HCT116 (cell line): Measurements from ENCODE around the gene ATF2. TPM values are rescaled to one million over a fixed set of nuclear protein-coding genes. Genes with fewer than 3 reads are reported as not detected.

Experiments used
- ATAC-seq: fragments of 200-7000 bp; cut with Tn5 transposase; 2 replicates; pipeline ENCODE4 v1.9.1; 2020; ENCODE audit warnings: mild to moderate bottlenecking, moderate library complexity
- BruUV-seq: library from RNA; stranded (reverse); fragments of 400-500 nt; replicated peaks from 2 replicates; lab custom pipeline; 2021; lab: Mats Ljungman, UMichigan
- CTCF ChIA-PET: fragments of 300-600 bp; sonication (Branson Sonifier 250); formaldehyde crosslinking; loops from one replicate; lab custom pipeline; 2021; ENCODE audit warnings: antibody characterized with exemption; lab: Charles Lee
- POLR2A ChIA-PET: fragments of 300-600, 350-600 bp; sonication (Branson Sonifier 250); formaldehyde crosslinking; loops from one replicate; lab custom pipeline; 2021; ENCODE audit warnings: antibody characterized with exemption; lab: Charles Lee
- RAD21 ChIA-PET, 2 experiments: fragments of 300-600 bp; sonication (Branson Sonifier 250); formaldehyde crosslinking; loops; one replicate each; lab custom pipeline; 2023; ENCODE audit warnings: low total read pairs in 2 of 2; ENCODE audit not compliant: uncharacterized antibody in 2 of 2, unreplicated experiment in 2 of 2, low non-redundant PET in 1 of 2; lab: Charles Lee
- DNase-seq: peaks from one replicate; pipeline ENCODE4 v3.0.0-alpha.2; 2010; ENCODE audit warnings: low read depth, low spot score
- H2AFZ ChIP-seq: fragments of 200-600 bp; shearing (Covaris generic), sonication (generic); 2 replicates; pipeline ENCODE4 v1.6.1; 2017; ENCODE audit warnings: low read depth, mixed run types, mixed read lengths, antibody characterized with exemption, low read length; ENCODE audit not compliant: poor library complexity, severe bottlenecking
- H3K27ac ChIP-seq: 2 replicates; pipeline ENCODE4 v1.5.1; 2012; ENCODE audit warnings: low read depth, low read length
- H3K27me3 ChIP-seq: fragments of 200-600 bp; sonication (generic); 2 replicates; pipeline ENCODE4 v1.6.1; 2016; ENCODE audit warnings: mixed run types, low read length, mixed read lengths; ENCODE audit not compliant: insufficient read depth
- H3K36me3 ChIP-seq, 2 experiments: fragments of 200-500 bp in 1 of 2; fragments of 200-600 bp in 1 of 2; sonication (Bioruptor generic) in 1 of 2; sonication (generic) in 1 of 2; 2 replicates each; pipeline versions ENCODE4 v1.5.1 to v1.6.1; 2014 to 2016; ENCODE audit warnings: low read length in 2 of 2, inconsistent platforms in 1 of 2, mixed read lengths in 1 of 2, mixed run types in 1 of 2; ENCODE audit not compliant: insufficient read depth in 2 of 2, control insufficient read depth in 1 of 2
- H3K4me1 ChIP-seq, 2 experiments: fragments of 200-600 bp in 1 of 2; sonication (generic) in 1 of 2; 2 replicates each; pipeline versions ENCODE4 v1.5.1 to v1.6.1; 2012 to 2017; ENCODE audit warnings: low read length in 2 of 2, inconsistent platforms in 1 of 2, mild to moderate bottlenecking in 1 of 2, mixed read lengths in 1 of 2, mixed run types in 1 of 2, moderate library complexity in 1 of 2; ENCODE audit not compliant: insufficient read depth in 2 of 2, control insufficient read depth in 1 of 2
- H3K4me2 ChIP-seq: fragments of 200-600 bp; sonication (generic); 2 replicates; pipeline ENCODE4 v1.6.1; 2017; ENCODE audit warnings: mixed run types, low read length, mixed read lengths
- H3K4me3 ChIP-seq, 2 experiments: fragments of 200-600 bp in 1 of 2; sonication (generic) in 1 of 2; replicated peaks in 1 of 2; 2 replicates each; pipeline ENCODE4 v1.5.1; 2011 to 2016; ENCODE audit warnings: low read length in 2 of 2, control low read depth in 1 of 2, low read depth in 1 of 2, mild to moderate bottlenecking in 1 of 2, mixed read lengths in 1 of 2, mixed run types in 1 of 2
- H3K79me2 ChIP-seq: fragments of 200-600 bp; sonication (generic); 2 replicates; pipeline ENCODE4 v1.6.1; 2017; ENCODE audit warnings: mild to moderate bottlenecking, mixed run types, low read length, moderate library complexity, mixed read lengths; ENCODE audit not compliant: insufficient read depth
- H3K9ac ChIP-seq: fragments of 200-600 bp; sonication (generic); 2 replicates; pipeline ENCODE4 v1.6.1; 2016; ENCODE audit warnings: low read length, mixed read lengths
- H3K9me2 ChIP-seq: fragments of 200-600 bp; sonication (generic), shearing (Covaris generic); 2 replicates; pipeline ENCODE4 v1.6.1; 2017; ENCODE audit warnings: mixed run types, mild to moderate bottlenecking, moderate library complexity; ENCODE audit not compliant: insufficient read depth
- H3K9me3 ChIP-seq, 2 experiments: fragments of 200-500 bp in 1 of 2; fragments of 200-600 bp in 1 of 2; sonication (Bioruptor generic) in 1 of 2; sonication (generic) in 1 of 2; 2 replicates each; pipeline ENCODE4 v1.6.1; 2014 to 2017; ENCODE audit warnings: low read length in 2 of 2, mixed read lengths in 2 of 2, inconsistent platforms in 1 of 2, low read depth in 1 of 2, mild to moderate bottlenecking in 1 of 2, mixed run types in 1 of 2, moderate library complexity in 1 of 2; ENCODE audit not compliant: control insufficient read depth in 1 of 2, insufficient read depth in 1 of 2
- H4K20me1 ChIP-seq: fragments of 200-600 bp; sonication (generic), shearing (Covaris generic); 2 replicates; pipeline ENCODE4 v1.6.1; 2017; ENCODE audit warnings: mixed run types, mild to moderate bottlenecking, moderate library complexity; ENCODE audit not compliant: insufficient read depth
- CBX3 ChIP-seq: IDR thresholded peaks from 2 replicates; pipeline ENCODE4 v1.6.1; 2012; ENCODE audit warnings: low read depth
- CTCF ChIP-seq, 3 experiments: fragments of 200-600 bp in 1 of 3; sonication (generic) in 1 of 3; IDR thresholded peaks in 2 of 3; conservative IDR thresholded peaks in 1 of 3; 2 replicates each; pipeline ENCODE4 v1.5.1; 2012 to 2017; ENCODE audit warnings: low read depth in 2 of 3, low read length in 2 of 3, antibody characterized with exemption in 1 of 3, borderline replicate concordance in 1 of 3, control low read depth in 1 of 3, mild to moderate bottlenecking in 1 of 3, mixed read lengths in 1 of 3, mixed run types in 1 of 3, moderate library complexity in 1 of 3; ENCODE audit not compliant: insufficient read depth in 1 of 3
- EGR1 ChIP-seq: IDR thresholded peaks from 2 replicates; pipeline ENCODE4 v1.6.1; 2012; ENCODE audit warnings: low read depth
- ELF1 ChIP-seq: IDR thresholded peaks from 2 replicates; pipeline ENCODE4 v1.6.1; 2012; ENCODE audit warnings: low read depth, borderline replicate concordance
- EZH2 ChIP-seq: fragments of 200-600 bp; sonication (generic); IDR thresholded peaks from 2 replicates; pipeline ENCODE4 v1.6.1; 2017; ENCODE audit warnings: antibody characterized with exemption, mixed run types
- EZH2phosphoT487 ChIP-seq: fragments of 200-600 bp; IDR thresholded peaks from 2 replicates; pipeline ENCODE4 v1.6.1; 2018; ENCODE audit warnings: antibody characterized with exemption, borderline replicate concordance
- FOSL1 ChIP-seq: IDR thresholded peaks from 2 replicates; pipeline ENCODE4 v1.6.1; 2012; ENCODE audit warnings: low read depth
- JUND ChIP-seq: IDR thresholded peaks from 2 replicates; pipeline ENCODE4 v1.6.1; 2012
- POLR2A ChIP-seq: IDR thresholded peaks from 2 replicates; pipeline ENCODE4 v1.7.0; 2011; ENCODE audit warnings: borderline replicate concordance; ENCODE audit not compliant: insufficient read depth, insufficient read length; ENCODE audit errors: extremely low read depth
- POLR2AphosphoS5 ChIP-seq: IDR thresholded peaks from 2 replicates; pipeline ENCODE4 v1.6.1; 2011; ENCODE audit warnings: mild to moderate bottlenecking, low read depth, low read length, moderate library complexity
- RAD21 ChIP-seq: IDR thresholded peaks from 2 replicates; pipeline ENCODE4 v1.6.1; 2012; ENCODE audit warnings: low read depth, mild to moderate bottlenecking
- SIN3A ChIP-seq: IDR thresholded peaks from 2 replicates; pipeline ENCODE4 v1.6.1; 2012; ENCODE audit warnings: low read depth
- TCF7L2 ChIP-seq: IDR thresholded peaks from 2 replicates; pipeline ENCODE4 v1.7.0; 2011; ENCODE audit warnings: borderline replicate concordance, inconsistent platforms; ENCODE audit not compliant: insufficient read depth, insufficient read length; ENCODE audit errors: extremely low read depth
- YY1 ChIP-seq: IDR thresholded peaks from 2 replicates; pipeline ENCODE4 v1.6.1; 2011; ENCODE audit warnings: low read length, low read depth, moderate library complexity, mild to moderate bottlenecking; ENCODE audit not compliant: insufficient replicate concordance; ENCODE audit errors: extremely low read depth
- ZBTB33 ChIP-seq: IDR thresholded peaks from 2 replicates; pipeline ENCODE4 v1.6.1; 2011; ENCODE audit warnings: mild to moderate bottlenecking, low read length, moderate library complexity; ENCODE audit not compliant: insufficient replicate concordance; ENCODE audit errors: extremely low read depth
- ZFX ChIP-seq: fragments of 450-650 bp; IDR thresholded peaks from 2 replicates; pipeline ENCODE4 v1.6.1; 2017
- intact Hi-C: fragments of 100-400 bp; cut with micrococcal nuclease; formaldehyde crosslinking; loops from 2 replicates; pipeline ENCODE4 v1.10.0; 2022
- microRNA counts: library from miRNA; unstranded; fragments of <30 nt; microRNA quantifications from one replicate; lab custom pipeline; 2015
- microRNA-seq: library from miRNA; unstranded; fragments of <30 nt; microRNA quantifications from one replicate; pipeline ENCODE4, GENCODE V29; 2016; ENCODE audit warnings: borderline number of aligned reads
- total RNA-seq: library from RNA; stranded (reverse); gene quantifications from one replicate; pipeline ENCODE4 v1.2.1, GENCODE V29; 2021; ENCODE audit not compliant: unreplicated experiment

ATF2 gene
- total RNA-seq, 1 experiment from 2014 or later = 29.6 TPM

GRCh38 chr2:175022923-175023322 lies 145.1 kb downstream of the ATF2 start:
- no peak for ATAC-seq
- ChIA-PET POLR2A (no interaction called here), RAD21 (no interaction called here), CTCF (no interaction called here)
- no peaks in the 10 kb centered on the region for H3K79me2 ChIP-seq
- H3K9me3 ChIP-seq = no peaks in the 10 kb centered on the region
- H4K20me1 ChIP-seq = no peaks in the 10 kb centered on the region
- intact Hi-C loops = no loop called here
- H3K36me3 ChIP-seq = no peaks in the 10 kb centered on the region
- no peak overlapping the region for H2AFZ ChIP-seq
- H3K4me1 ChIP-seq = no peaks in the 10 kb centered on the region
- no peaks in the 10 kb centered on the region for H3K9me2 ChIP-seq
- H3K27ac ChIP-seq = no peak overlapping the region
- H3K9ac ChIP-seq = no peak overlapping the region
- no peak for DNase-seq
- no peak overlapping the region for H3K4me3 ChIP-seq
- H3K4me2 ChIP-seq = no peak overlapping the region
- H3K27me3 ChIP-seq = no peaks in the 10 kb centered on the region
- no peak for TF ChIP-seq EGR1
- TF ChIP-seq EZH2phosphoT487 = no peak
- no peak for TF ChIP-seq POLR2A
- TF ChIP-seq ZBTB33 = no peak
- TF ChIP-seq TCF7L2 = no peak
- no peak for TF ChIP-seq CTCF (IDR thresholded peaks at IDR 0.05 in 2 of 3, conservative IDR thresholded peaks at IDR 0.05 in 1 of 3; ENCODE audit: borderline replicate concordance in 1 of 3, insufficient read depth in 1 of 3, low read depth in 2 of 3, low read length in 2 of 3)
- no peak for TF ChIP-seq CBX3
- no peak for TF ChIP-seq EZH2
- no peak for TF ChIP-seq YY1
- no peak for TF ChIP-seq ELF1
- TF ChIP-seq JUND = no peak
- TF ChIP-seq POLR2AphosphoS5 = no peak
- TF ChIP-seq FOSL1 = no peak
- no peak for TF ChIP-seq ZFX
- TF ChIP-seq RAD21 = no peak
- TF ChIP-seq SIN3A = no peak
- BruUV-seq = no TSS peak

MicroRNAs encoded within 50 kb of the gene (microRNA counts, 767-probe panel; counts per million panel counts)
- microRNA hsa-miR-933 (lab: Ali Mortazavi, UCI) = not detected

Small RNAs within 50 kb of the gene (microRNA-seq; reads per million reads assigned to microRNA genes)
- 1.6 reads per million for gene MIR933

Other genes starting within 250 kb of the ATF2 start
- gene CHN1, start 162.8 kb downstream of the ATF2 start, total RNA-seq = 3.6 TPM
- gene ATP5MC3, start 13.5 kb upstream of the ATF2 start, total RNA-seq = 361 TPM